GM21786 (cell line): ENCODE results near the gene FOXK2.

Source experiments
- ATAC-seq: cut with Tn5 transposase; IDR thresholded peaks from one replicate; pipeline ENCODE4 v1.9.1; 2021; ENCODE audit not compliant: unreplicated experiment

FOXK2 gene

GRCh38 chr17:82601447-82602000, 82.0 kb downstream of the FOXK2 start:
- no peak for ATAC-seq

- no peak for ATAC-seq
These were observed 83.0 kb downstream of the FOXK2 start for GRCh38 chr17:82602487-82602886.

GRCh38 chr17:82602986-82603710, 83.6 kb downstream of the FOXK2 start:
- ATAC-seq, result no peak

- ATAC-seq, result no peak
These were observed 84.5 kb downstream of the FOXK2 start for GRCh38 chr17:82603981-82604448.

DNA sequence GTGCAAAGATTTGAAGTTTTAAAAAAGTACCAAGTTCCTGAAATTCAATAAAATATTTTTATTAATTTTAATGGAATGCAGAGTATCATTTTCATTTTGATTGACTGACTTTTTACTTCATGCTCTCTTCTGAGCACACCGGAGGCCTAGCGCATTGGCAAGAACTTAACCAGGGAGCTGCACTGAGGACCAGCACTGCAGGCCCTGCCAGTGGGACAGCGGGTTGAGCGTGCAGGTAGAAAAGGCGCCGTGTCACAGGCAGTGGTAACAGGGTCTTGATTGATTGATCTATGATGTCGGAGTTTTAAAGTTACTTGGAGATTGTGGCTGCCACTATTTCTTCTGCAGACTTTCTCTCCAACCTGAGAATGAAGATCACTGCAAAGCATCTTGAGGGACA, 85.0 kb downstream of the FOXK2 start:
- ATAC-seq, result no peak

DNA sequence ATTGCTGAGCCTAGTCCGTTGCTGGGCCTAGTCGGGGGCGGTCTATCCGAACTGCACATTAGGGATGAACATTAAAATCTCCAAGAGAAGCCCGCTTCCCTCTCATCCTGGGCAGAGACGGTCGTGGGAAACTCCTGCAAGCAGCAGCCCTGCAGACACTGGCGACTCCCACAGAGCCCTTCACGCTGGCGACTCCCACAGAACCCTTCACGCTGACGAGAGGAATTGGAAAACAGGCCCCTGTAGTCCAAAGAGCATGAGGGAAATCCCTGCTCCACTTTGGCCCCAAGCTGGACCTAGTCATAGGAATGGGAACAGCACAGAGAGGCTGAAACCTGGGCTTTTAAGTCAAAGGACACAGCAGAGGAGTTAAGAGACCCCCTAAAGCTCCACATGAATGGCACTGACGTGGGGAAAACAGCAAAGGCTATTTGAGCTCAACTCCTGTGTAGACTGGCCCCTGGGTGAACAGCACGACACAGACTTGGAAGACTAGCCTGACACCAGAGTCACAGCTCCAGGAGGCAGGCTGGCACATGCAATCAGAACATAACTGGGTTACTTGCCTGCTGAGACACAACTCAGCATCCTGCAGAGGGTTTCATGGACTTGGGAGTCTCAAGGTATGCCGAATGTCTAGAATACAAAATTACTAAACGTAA, 86.5 kb downstream of the FOXK2 start:
- ATAC-seq, result no peak

DNA sequence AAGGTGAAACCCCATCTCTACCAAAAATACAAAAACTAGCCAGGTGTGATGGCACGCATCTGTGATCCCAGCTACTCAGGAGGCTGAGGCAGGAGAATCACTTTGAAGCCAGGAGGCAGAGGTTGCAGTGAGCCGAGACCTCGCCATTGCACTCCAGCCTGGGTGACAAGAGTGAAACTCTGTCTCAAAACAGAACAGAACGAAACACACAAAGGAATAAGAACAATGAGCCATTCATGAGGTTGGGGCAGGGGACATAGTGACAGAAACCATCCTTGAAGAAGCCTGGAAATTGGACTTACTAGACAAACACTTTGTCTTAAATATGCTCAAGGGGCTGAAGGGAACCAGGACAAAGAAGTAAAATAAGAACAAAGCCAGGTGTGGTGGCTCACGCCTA, 89.3 kb downstream of the FOXK2 start:
- no peak for ATAC-seq

DNA sequence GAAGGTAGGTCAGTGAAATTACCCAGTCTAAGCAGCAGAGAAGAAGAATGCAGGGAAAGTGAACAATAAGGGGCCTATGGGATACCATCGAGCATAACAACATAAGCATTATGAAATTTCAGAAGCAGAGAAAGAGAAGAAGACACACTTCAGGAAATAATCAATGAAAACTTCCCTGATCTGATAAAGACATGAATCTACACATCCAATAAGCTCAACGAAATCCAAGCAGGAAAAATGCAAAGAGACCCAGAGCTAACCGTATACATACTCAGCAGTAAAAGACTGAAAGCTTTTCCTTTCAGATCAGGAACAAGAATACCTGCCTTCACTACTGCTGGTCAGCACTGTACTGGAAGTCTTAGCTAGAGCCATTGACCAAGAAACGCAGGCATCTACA, 90.1 kb downstream of the FOXK2 start:
- ATAC-seq, result no peak

DNA sequence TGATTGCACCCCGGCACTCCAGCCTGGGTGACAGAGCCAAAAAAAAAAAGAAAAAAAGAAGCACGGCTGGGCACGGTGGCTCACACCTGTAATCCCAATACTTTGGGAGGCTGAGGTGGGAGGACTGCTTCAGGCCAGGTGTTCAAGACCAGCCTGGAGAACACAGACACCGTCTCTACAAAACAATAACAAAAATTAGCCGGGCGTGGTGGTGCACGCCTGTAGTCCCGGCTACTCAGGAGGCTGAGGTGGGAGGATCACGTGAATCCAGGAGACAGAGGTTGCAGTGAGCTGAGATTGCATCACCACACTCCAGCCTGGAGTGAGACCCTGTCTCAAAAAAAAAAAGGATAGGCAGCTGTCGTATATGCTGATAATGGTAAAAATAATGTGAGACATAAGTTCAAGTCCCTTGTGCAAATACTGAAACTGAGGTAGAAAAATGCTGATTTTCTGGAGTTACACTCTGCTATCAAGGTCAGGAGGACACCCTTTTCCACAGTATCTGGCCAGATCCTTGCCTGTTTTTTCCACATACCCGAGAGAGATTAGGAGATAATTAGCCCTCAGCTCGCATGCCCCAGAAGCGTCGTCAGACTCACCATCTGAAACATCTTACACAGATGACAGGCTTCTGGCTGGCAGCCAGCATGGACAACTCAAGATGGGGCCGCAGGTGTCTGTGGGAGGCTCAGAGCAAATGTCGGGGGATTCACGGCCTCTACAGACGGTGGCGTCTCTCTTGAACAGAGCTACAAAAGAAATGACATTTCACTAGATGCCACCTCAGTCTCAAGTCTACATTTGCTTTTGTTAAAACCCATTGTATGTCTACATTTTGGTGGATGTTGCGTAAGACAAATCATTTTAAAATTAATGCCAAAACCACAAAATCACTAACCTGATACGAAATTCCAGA, 91.9 kb downstream of the FOXK2 start:
- no peak for ATAC-seq

DNA sequence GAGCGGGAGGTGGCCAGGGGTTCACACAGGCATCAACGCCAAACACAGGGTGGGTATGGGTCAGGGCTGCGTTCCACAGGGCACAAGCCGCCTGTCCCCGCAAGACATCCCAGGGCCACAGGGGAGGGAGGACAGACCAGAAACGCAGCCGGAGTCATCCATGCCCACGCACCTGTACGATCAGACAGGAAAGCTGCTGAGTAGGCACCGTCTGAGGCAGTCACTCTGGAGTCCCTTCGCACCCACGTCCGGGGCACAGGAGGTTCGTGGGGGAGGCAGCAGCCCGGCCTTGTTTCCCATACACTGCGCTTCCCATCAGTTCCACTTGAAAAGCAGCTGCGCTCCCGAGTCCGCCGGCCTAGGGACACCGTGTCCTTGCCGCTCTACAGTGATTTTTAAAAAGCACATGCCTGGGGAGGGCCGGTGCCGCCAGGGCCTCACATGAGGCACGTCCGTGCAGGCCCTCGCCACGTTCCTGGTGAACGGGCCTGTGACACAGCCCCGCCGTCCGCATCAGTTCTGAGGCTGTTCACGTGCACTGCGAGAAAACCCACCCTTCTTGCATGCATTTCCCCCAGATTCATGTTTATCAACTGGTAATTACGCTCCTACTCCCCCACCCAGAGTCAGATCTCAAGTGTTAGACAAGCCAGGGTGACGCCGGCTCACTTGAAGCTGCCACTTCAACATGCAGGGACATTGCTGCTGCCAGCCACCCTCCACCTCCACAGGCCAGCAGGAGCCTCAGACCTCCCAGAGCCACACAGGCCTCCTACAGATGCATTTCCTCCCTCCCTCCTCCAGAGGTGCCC, 94.0 kb downstream of the FOXK2 start:
- no peak for ATAC-seq

DNA sequence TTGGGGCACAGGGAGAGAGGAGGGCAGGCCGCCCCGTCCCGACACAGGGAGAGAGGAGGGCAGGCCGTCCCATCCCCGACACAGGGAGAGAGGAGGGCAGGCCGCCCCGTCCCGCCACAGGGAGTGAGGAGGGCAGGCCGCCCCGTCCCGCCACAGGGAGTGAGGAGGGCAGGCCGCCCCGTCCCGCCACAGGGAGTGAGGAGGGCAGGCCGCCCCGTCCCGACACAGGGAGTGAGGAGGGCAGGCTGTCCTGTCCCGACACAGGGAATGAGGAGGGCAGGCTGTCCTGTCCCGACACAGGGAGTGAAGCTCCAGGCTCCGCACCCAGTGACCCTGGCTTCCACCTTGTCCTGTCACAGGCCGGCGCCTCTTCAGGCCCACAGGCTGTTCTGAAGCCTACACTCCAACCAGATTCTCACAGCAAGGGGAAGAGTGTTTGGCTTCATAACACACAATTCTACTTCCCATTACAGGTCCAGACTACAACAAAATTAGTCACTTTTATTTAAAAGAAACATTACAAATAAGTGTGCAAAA, 94.6 kb downstream of the FOXK2 start:
- no peak for ATAC-seq

DNA sequence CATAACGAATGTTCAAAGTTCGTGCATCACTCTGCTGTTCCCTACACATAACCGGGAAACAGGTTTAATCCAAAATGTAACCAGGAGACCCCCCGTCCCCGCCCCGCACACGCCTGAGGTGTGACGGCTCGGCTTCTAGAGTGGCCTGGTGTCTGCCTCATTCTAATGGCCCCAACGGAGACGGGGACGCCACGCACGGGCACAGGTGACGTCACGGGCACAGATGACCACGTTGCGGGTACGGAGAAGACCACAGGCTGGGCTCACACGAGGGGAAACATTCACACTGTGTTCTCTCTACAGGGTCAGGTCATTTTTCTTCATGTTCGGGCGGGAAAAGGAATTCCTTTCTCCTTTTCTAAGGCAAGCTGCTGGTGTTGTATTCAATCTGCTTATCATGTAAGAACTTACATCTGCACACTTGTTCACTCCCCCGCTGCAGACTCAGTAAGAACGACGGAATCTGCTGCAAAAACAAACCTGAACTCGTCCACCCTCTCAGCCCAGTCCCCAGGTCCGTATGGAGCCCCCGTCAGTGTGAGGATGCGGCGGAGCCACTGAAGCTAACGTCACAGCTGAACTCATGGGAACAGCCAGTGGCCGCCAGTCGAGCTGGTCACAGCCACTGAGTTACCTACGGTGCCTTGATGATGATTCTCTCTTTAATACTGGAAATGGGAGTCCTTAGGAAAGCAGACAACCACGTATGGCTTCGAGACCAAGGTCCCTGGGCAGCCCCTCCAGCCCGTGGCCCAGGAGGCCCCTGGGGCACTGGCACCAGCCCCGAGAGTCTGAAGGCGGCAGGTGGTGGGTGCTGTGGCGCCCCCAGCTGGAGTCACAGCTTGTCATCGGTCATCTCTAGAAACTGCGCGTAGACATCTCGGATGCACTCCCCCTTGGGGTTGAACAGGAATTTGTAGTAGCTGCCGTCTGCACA, 95.8 kb downstream of the FOXK2 start:
- no peak for ATAC-seq

DNA sequence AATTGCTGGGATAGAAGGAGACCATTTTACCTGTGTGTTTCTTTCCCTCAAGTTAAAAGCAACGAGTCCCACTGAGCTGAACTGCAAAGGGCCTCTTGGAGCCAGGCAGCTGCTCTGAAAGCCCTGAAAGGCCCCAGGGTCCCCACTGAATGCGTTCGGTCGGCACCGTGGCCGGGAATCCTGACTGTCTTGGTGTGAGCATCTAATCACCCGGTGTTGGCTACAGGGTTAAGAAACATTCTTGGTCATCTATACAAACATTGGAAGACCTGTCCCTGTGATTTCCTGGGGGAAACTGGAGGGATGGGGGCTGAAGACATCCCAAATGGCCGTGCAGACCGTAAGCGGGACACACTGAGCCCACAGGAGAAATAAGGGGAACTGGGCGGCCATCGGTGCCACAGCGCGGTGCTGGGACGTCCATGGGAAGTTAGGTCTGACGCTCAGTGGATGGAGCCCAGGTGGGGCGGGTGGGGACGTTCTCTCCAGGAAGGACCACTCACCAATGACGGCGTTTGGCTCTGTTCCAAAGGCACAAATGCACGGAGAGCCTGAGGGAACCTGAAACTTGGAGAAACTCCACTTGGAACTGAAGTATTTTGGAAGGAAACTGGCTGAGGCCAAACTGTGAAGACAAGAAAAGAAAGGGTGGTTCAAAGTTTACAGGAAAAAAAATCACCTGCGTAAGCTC, 96.6 kb downstream of the FOXK2 start:
- ATAC-seq, result no peak

DNA sequence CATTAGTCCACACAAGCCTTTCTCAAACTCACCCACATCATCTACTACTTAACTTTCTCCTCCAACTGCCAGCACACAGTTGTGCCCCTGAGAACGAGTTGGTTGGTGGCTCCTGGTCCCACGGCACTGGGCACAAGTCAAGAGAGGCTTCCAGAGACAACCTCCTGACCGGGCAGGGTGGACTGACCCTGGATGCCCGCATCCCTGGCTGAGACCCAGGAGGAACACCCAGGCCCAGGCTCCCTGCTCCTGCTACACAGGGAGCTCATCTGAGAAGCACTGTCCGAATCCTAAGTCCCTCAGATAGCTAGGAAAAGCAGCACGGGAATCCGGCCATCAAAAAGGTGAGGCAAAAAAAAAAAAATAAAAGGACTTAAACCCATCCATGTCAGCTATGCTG, 99.7 kb downstream of the FOXK2 start:
- ATAC-seq, result no peak

GRCh38 chr17:82619641-82620040, 100.1 kb downstream of the FOXK2 start:
- ATAC-seq, result no peak

- no peak for ATAC-seq
These were observed 104.2 kb downstream of the FOXK2 start for GRCh38 chr17:82623707-82624106.

- ATAC-seq, result no peak
These were observed 107.9 kb downstream of the FOXK2 start for GRCh38 chr17:82627405-82627804.

GRCh38 chr17:82629748-82630147, 110.2 kb downstream of the FOXK2 start:
- ATAC-seq, result no peak

DNA sequence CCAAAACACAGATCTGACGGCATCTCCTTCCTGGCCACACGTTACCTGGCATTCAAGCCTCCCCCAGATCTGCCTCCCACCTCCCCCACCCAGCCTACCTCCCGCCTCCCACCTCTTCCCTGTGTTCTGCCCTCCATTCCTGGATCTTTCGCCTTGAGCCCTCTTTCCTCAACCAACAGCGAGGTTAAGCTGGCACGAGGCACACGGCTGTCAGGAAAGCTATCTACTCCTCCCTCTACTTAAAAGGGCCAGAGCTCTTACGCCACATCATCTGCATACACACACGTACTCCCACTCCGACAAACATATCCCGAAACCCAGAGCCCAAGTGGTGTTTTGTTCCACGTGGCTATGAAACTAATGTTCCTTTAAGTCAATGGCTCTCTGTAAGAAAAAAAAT, 110.7 kb downstream of the FOXK2 start:
- no peak for ATAC-seq
